GM19397 (cell line): ENCODE measurements around the gene ZNF189.

Source experiments
- ATAC-seq: cut with Tn5 transposase; IDR thresholded peaks from one replicate; pipeline ENCODE4 v1.9.1; 2021; ENCODE audit warnings: mild to moderate bottlenecking, moderate library complexity; ENCODE audit not compliant: unreplicated experiment

ZNF189 gene

GRCh38 chr9:101448680-101449070 is 50.0 kb downstream of the ZNF189 start:
- ATAC-seq, result no peak

- ATAC-seq, result peak; percentile 97
These were observed 50.5 kb downstream of the ZNF189 start for GRCh38 chr9:101449071-101449721.

- ATAC-seq, result no peak
These were observed 52.3 kb downstream of the ZNF189 start for GRCh38 chr9:101450931-101451330.

- ATAC-seq, result no peak
These were observed 52.8 kb downstream of the ZNF189 start for GRCh38 chr9:101451498-101451897.

- no peak for ATAC-seq
These were observed 55.3 kb downstream of the ZNF189 start for GRCh38 chr9:101453776-101454570.

DNA sequence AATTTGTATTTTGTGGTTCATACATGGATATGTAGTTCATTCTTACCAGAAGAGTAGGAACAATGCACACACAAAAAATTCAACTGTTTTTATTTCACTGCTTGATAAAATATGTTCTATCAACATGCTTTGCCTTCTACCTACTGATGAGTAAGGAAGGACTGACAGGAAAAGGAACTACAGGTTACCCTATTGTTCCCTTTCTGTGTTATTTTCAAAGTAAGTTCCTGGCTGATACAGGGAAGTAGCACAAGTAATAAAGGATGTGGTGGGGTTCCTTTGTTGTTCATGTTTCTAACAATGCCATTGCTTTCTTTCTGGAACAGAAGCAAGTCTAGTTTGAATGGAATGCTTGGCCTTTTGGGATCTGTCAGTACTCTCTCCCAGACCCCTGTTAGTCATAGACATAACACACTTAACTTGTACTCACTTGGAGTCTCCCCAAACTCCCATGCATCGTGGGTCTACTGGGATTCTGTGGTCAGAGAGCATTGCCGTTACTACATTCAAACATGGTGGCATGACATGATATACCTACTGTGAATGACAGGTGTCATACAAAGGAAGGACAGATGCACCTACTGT is 57.1 kb downstream of the ZNF189 start:
- ATAC-seq, result no peak

DNA sequence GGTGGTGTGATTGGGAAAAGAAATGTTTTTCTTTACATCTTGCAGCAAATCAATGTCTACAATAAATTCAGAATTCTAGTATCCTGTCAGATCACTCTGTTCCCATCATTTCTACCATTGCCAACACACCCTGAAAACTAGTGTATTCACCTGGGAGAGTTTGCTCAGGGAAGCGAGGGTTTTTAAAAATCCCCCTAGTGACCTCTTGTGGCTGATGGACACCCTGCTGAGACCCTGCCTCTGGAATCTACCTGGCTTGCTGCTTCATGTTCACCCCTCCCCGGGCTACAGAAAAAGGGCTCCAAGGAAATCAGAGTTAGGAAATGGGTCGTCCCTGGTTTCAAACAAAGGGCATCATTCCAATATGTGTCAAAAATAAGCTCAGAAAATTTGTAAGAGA is 58.4 kb downstream of the ZNF189 start:
- no peak for ATAC-seq

GRCh38 chr9:101458963-101459631 is 60.4 kb downstream of the ZNF189 start:
- ATAC-seq, result peak; percentile 85
